Measurements from ENCODE around the gene SH3TC1.

Gene SH3TC1

GRCh38 chr4:8198906-8199593, at the start of gene SH3TC1:
Gene SH3TC1, plus strand, starts transcription at chr4:8199290. Its CDS starts 5,905 bp downstream, at chr4:8205195.
- TF ChIP-seq GATA1 (IDR thresholded peaks at IDR 0.05; ENCODE audit: low read depth, low read length) (no peak), POLR2A (IDR thresholded peaks at IDR 0.05; ENCODE audit: low read length) (no peak)
- DNase-seq, result peak in 1 of 2 experiments; percentile 17

- TF ChIP-seq POLR2A (IDR thresholded peaks at IDR 0.05; ENCODE audit: low read length) (no peak), GATA1 (IDR thresholded peaks at IDR 0.05; ENCODE audit: low read depth, low read length) (no peak)
- no peak for DNase-seq
Observed at GRCh38 chr4:8149664-8150063, 49.4 kb upstream of the SH3TC1 start.

GRCh38 chr4:8150152-8151090, 48.7 kb upstream of the SH3TC1 start:
- TF ChIP-seq GATA1 (IDR thresholded peaks at IDR 0.05; ENCODE audit: low read depth, low read length) (no peak), POLR2A (IDR thresholded peaks at IDR 0.05; ENCODE audit: low read length) (no peak)

GRCh38 chr4:8151165-8151650, 47.9 kb upstream of the SH3TC1 start:
- DNase-seq, result no peak
- TF ChIP-seq POLR2A (IDR thresholded peaks at IDR 0.05; ENCODE audit: low read length), result no peak
- no peak for TF ChIP-seq GATA1 (IDR thresholded peaks at IDR 0.05; ENCODE audit: low read depth, low read length)

More at GRCh38 chr4:8150152-8151090, 48.7 kb upstream of the SH3TC1 start:
- DNase-seq, result no peak

- no peak for DNase-seq
- no peak for TF ChIP-seq POLR2A (IDR thresholded peaks at IDR 0.05; ENCODE audit: low read length)
- TF ChIP-seq GATA1 (IDR thresholded peaks at IDR 0.05; ENCODE audit: low read depth, low read length), result no peak
Observed at GRCh38 chr4:8152090-8152864, 46.8 kb upstream of the SH3TC1 start.

GRCh38 chr4:8152865-8153257, 46.2 kb upstream of the SH3TC1 start:
- TF ChIP-seq POLR2A (IDR thresholded peaks at IDR 0.05; ENCODE audit: low read length) (no peak), GATA1 (IDR thresholded peaks at IDR 0.05; ENCODE audit: low read depth, low read length) (no peak)
- no peak for DNase-seq

GRCh38 chr4:8153441-8153840, 45.6 kb upstream of the SH3TC1 start:
- no peak for TF ChIP-seq POLR2A (IDR thresholded peaks at IDR 0.05; ENCODE audit: low read length)
- no peak for TF ChIP-seq GATA1 (IDR thresholded peaks at IDR 0.05; ENCODE audit: low read depth, low read length)
- no peak for DNase-seq

- no peak for DNase-seq
Observed at GRCh38 chr4:8155048-8155447, 44.0 kb upstream of the SH3TC1 start.

GRCh38 chr4:8155660-8156421, 43.2 kb upstream of the SH3TC1 start:
- TF ChIP-seq GATA1 (IDR thresholded peaks at IDR 0.05; ENCODE audit: low read depth, low read length), result no peak
- TF ChIP-seq POLR2A (IDR thresholded peaks at IDR 0.05; ENCODE audit: low read length), result no peak
- DNase-seq, result no peak

More at GRCh38 chr4:8155048-8155447, 44.0 kb upstream of the SH3TC1 start:
- TF ChIP-seq GATA1 (IDR thresholded peaks at IDR 0.05; ENCODE audit: low read depth, low read length), result no peak
- no peak for TF ChIP-seq POLR2A (IDR thresholded peaks at IDR 0.05; ENCODE audit: low read length)

GRCh38 chr4:8156617-8157016, 42.5 kb upstream of the SH3TC1 start:
- no peak for TF ChIP-seq POLR2A (IDR thresholded peaks at IDR 0.05; ENCODE audit: low read length)
- TF ChIP-seq GATA1 (IDR thresholded peaks at IDR 0.05; ENCODE audit: low read depth, low read length), result no peak
- no peak for DNase-seq

GRCh38 chr4:8157496-8157895, 41.6 kb upstream of the SH3TC1 start:
- DNase-seq, result no peak
- TF ChIP-seq GATA1 (IDR thresholded peaks at IDR 0.05; ENCODE audit: low read depth, low read length) (no peak), POLR2A (IDR thresholded peaks at IDR 0.05; ENCODE audit: low read length) (no peak)

GRCh38 chr4:8157944-8158709, 41.0 kb upstream of the SH3TC1 start:
- TF ChIP-seq POLR2A (IDR thresholded peaks at IDR 0.05; ENCODE audit: low read length), result no peak
- no peak for TF ChIP-seq GATA1 (IDR thresholded peaks at IDR 0.05; ENCODE audit: low read depth, low read length)
- DNase-seq, result no peak

All from erythroblast (primary cell).